ENCODE results near the gene CRELD2.

CRELD2 gene

GRCh38 chr22:49887702-49888101, 30.7 kb upstream of the CRELD2 start:
- DNase-seq: no peak

- no peak for DNase-seq
Measured at GRCh38 chr22:49889071-49889470, 29.4 kb upstream of the CRELD2 start.

GRCh38 chr22:49892226-49892899, 26.1 kb upstream of the CRELD2 start:
- DNase-seq: no peak

GRCh38 chr22:49893025-49893424, 25.4 kb upstream of the CRELD2 start:
- no peak for DNase-seq

- no peak for DNase-seq
Measured at GRCh38 chr22:49894322-49895054, 23.9 kb upstream of the CRELD2 start.

GRCh38 chr22:49896201-49896600, 22.2 kb upstream of the CRELD2 start:
- no peak for DNase-seq

- no peak for DNase-seq
Measured at GRCh38 chr22:49897015-49897684, 21.3 kb upstream of the CRELD2 start.

- DNase-seq: no peak
Measured at GRCh38 chr22:49899530-49899929, 18.9 kb upstream of the CRELD2 start.

GRCh38 chr22:49900441-49901230, 17.8 kb upstream of the CRELD2 start:
- DNase-seq: no peak

- no peak for DNase-seq
Measured at GRCh38 chr22:49901457-49901856, 17.0 kb upstream of the CRELD2 start.

- no peak for DNase-seq
Measured at GRCh38 chr22:49903322-49904039, 15.0 kb upstream of the CRELD2 start.

GRCh38 chr22:49904040-49904369, 14.4 kb upstream of the CRELD2 start:
- no peak for DNase-seq

GRCh38 chr22:49905465-49905864, 13.0 kb upstream of the CRELD2 start:
- no peak for DNase-seq

- DNase-seq: no peak
Measured at GRCh38 chr22:49906071-49906798, 12.2 kb upstream of the CRELD2 start.

- DNase-seq: no peak
Measured at GRCh38 chr22:49906799-49907290, 11.6 kb upstream of the CRELD2 start.

GRCh38 chr22:49907807-49908206, 10.6 kb upstream of the CRELD2 start:
- no peak for DNase-seq

- no peak for DNase-seq
Measured at GRCh38 chr22:49909476-49910205, 8.8 kb upstream of the CRELD2 start.

- no peak for DNase-seq
Measured at GRCh38 chr22:49910229-49911155, 7.9 kb upstream of the CRELD2 start.

GRCh38 chr22:49911881-49912625, 6.4 kb upstream of the CRELD2 start:
- DNase-seq: no peak
